Measurements from ENCODE around the gene DYNC2H1. TPM values are rescaled to one million over a fixed set of nuclear protein-coding genes. Genes with fewer than 3 reads are reported as not detected.
"Not testable (repeated sequence)": the region's sequence is repeated elsewhere in the genome, so short reads cannot be mapped to it uniquely, and the experiment has no call there.

DYNC2H1 gene
- total and polyA plus RNA-seq, 12 donors, result 11.0 to 30.6 (median 18.9) TPM

DNA sequence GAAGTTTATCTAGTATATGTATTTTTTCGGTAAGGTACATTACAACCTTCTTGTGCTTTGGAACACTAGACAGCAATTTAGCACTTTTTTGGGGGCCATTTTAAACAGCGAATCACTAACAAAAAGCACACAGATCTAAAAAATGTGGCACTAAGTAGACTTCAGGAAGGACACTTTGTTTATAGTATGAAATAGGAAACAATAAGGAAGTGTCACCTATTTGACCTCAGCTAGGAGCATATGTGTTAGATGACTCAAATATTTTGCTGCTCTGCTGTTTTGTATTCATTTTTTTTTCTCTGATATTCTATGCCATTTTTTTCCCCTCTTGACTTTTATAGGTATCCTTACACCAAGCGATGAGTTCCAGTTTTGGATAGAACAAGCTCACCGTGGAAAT is 5.6 kb downstream of the DYNC2H1 start:
- no peaks in the 10 kb centered on the region for H3K9me3 ChIP-seq (replicated peaks in 1 of 3)
- no peaks in the 10 kb centered on the region for H3K36me3 ChIP-seq (replicated peaks in 1 of 2)
- TF ChIP-seq CTCF (IDR thresholded peaks at IDR 0.05) (no peak), POLR2A (IDR thresholded peaks at IDR 0.05) (no peak)
- H3K4me3 ChIP-seq, result no peak overlapping the region
- DNase-seq, result no peak
- 89 to 95% (median 93%) methylated on average over 4 of the region's 4 CpGs for WGBS, 4 donors
- H3K4me1 ChIP-seq (replicated peaks in 1 of 2), result peaks cover 4 to 8% of the 10 kb centered on the region in 2 donors
- H3K27me3 ChIP-seq, result no peaks in the 10 kb centered on the region
- intact Hi-C loops (cut with DNase I), result no loop called here
- H3K27ac ChIP-seq, result no peak overlapping the region

- no peaks in the 10 kb centered on the region for H3K36me3 ChIP-seq (replicated peaks in 1 of 2)
- H3K4me1 ChIP-seq (replicated peaks in 1 of 2), result no peaks in the 10 kb centered on the region
- TF ChIP-seq POLR2A (IDR thresholded peaks at IDR 0.05), result no peak
- no peak for TF ChIP-seq CTCF (IDR thresholded peaks at IDR 0.05)
- intact Hi-C loops (cut with DNase I), result no loop called here
- H3K9me3 ChIP-seq (replicated peaks in 1 of 3), result no peaks in the 10 kb centered on the region
- no peaks in the 10 kb centered on the region for H3K27me3 ChIP-seq
- no peak for DNase-seq
- no peak overlapping the region for H3K27ac ChIP-seq
- no peak overlapping the region for H3K4me3 ChIP-seq
Observed at GRCh38 chr11:103125462-103125861, 16.2 kb downstream of the DYNC2H1 start.

GRCh38 chr11:103141986-103142385 is 32.8 kb downstream of the DYNC2H1 start:
- WGBS, 4 donors, result 90 to 100% (median 95%) methylated on average over 12 to 13 of the region's 13 CpGs
- H3K4me1 ChIP-seq (replicated peaks in 1 of 2); H3K27ac ChIP-seq; H3K36me3 ChIP-seq (replicated peaks in 1 of 2); intact Hi-C loops (cut with DNase I); H3K9me3 ChIP-seq (replicated peaks in 1 of 3); DNase-seq; H3K4me3 ChIP-seq; H3K27me3 ChIP-seq: not testable (repeated sequence)

DNA sequence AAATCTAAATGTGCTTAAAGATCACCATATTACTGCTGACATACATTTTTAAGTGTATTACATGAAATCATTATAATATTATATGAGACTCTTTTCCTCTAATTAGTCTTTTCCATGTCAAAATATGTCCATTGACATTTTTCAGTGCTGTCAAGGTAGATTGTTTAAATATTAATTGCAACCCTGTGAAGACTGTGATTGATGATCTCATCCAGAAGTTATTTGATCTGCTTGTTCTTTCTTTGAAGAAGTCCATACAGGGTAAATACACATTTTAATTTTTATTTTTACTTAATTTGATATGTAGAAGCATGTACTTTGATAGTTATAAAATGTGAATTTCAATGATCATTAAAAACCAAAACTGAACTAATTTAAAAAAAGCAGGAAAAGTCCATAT is 38.4 kb downstream of the DYNC2H1 start:
- Histone ChIP-seq H3K27ac (no peak overlapping the region), H3K9me3 (replicated peaks in 1 of 3) (no peaks in the 10 kb centered on the region), H3K36me3 (replicated peaks in 1 of 2) (no peaks in the 10 kb centered on the region), H3K4me1 (replicated peaks in 1 of 2) (no peaks in the 10 kb centered on the region), H3K4me3 (no peak overlapping the region), H3K27me3 (no peaks in the 10 kb centered on the region)
- TF ChIP-seq CTCF (IDR thresholded peaks at IDR 0.05) (no peak), POLR2A (IDR thresholded peaks at IDR 0.05) (no peak)
- intact Hi-C loops (cut with DNase I), result no loop called here
- DNase-seq, result no peak

DNA sequence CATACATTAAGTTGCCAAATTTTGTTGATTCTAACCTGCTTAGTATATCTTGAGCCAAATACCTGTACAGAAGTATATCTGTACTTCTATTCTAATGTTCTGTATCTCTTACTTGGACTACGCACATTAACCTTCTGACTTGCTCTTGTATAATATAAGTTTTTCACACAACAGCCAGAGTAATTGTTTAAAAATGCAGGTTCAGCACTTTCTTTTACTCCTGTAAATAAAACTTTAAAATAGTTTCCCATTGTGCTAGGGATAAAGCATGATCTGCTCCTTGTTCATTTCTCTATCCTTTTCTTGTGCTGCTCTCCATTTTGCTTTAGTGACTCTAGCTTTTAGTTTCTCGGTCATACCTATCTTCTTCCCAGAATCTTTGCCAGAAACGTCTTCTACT is 48.3 kb downstream of the DYNC2H1 start:
- Histone ChIP-seq H3K36me3 (replicated peaks in 1 of 2) (no peaks in the 10 kb centered on the region), H3K4me3 (no peak overlapping the region), H3K4me1 (replicated peaks in 1 of 2) (no peaks in the 10 kb centered on the region), H3K9me3 (replicated peaks in 1 of 3) (no peaks in the 10 kb centered on the region), H3K27me3 (no peaks in the 10 kb centered on the region), H3K27ac (no peak overlapping the region)
- no peak for DNase-seq
- intact Hi-C loops (cut with DNase I), result no loop called here
- TF ChIP-seq CTCF (IDR thresholded peaks at IDR 0.05), result no peak
- TF ChIP-seq POLR2A (IDR thresholded peaks at IDR 0.05), result no peak
- 94 to 99% (median 96%) methylated on average over 3 of the region's 3 CpGs for WGBS, 4 donors

Data from adrenal gland (tissue), 12 donors.